22Rv1 (cell line): ENCODE measurements around the gene SLC35B2.

ENCODE experiments used
- CTCF ChIP-seq: fragments of 450-650 bp; IDR thresholded peaks from 2 replicates; pipeline ENCODE4 v1.5.1; 2017; ENCODE audit warnings: mild to moderate bottlenecking
- ZFX ChIP-seq: fragments of 450-650 bp; IDR thresholded peaks from 2 replicates; pipeline ENCODE4 v1.6.1; 2017; ENCODE audit warnings: antibody characterized with exemption, borderline replicate concordance

- no peak for TF ChIP-seq CTCF
- TF ChIP-seq ZFX: no peak
Measured at GRCh38 chr6:44245391-44245911, 11.9 kb downstream of the SLC35B2 start.
